ENCODE measurements around the gene SETBP1. TPM values are rescaled to one million over a fixed set of nuclear protein-coding genes. Genes with fewer than 3 reads are reported as not detected.
A peak's percentile ranks its signal among the peaks of the same experiment; 100 is the strongest.

SETBP1 gene
- total RNA-seq, 1 donor from 2014 or later, result 12.0 TPM

GRCh38 chr18:44807766-44808165 is 127.1 kb downstream of the SETBP1 start:
- Mint-ChIP-seq H3K27ac (no peak overlapping the region), H3K36me3 (peaks cover 10% of the 10 kb centered on the region), H3K27me3 (ENCODE audit: insufficient read depth, low read depth) (no peaks in the 10 kb centered on the region), H3K9me3 (no peaks in the 10 kb centered on the region), H3K4me1 (peaks cover 25% of the 10 kb centered on the region), H3K4me3 (no peak overlapping the region)
- Histone ChIP-seq H3K9ac (no peak overlapping the region), H2AFZ (replicated peaks) (no peak overlapping the region), H3K27ac (no peak overlapping the region), H4K20me1 (ENCODE audit: low read depth) (no peaks in the 10 kb centered on the region), H3K4me3 (no peak overlapping the region), H3K79me2 (ENCODE audit: low read depth) (no peaks in the 10 kb centered on the region), H3K36me3 (no peaks in the 10 kb centered on the region), H3F3A (ENCODE audit: low read depth) (no peaks in the 10 kb centered on the region), H3K4me2 (no peak overlapping the region), H3K9me3 (ENCODE audit: low read depth) (no peaks in the 10 kb centered on the region), H3K27me3 (no peaks in the 10 kb centered on the region), H3K4me1 (peaks cover 24% of the 10 kb centered on the region)
- TF ChIP-seq EZH2 (IDR thresholded peaks at IDR 0.05) (no peak), EZH2phosphoT487 (IDR thresholded peaks at IDR 0.05) (no peak), CTCF (IDR thresholded peaks at IDR 0.05) (no peak)
- DNase-seq (ENCODE audit: low spot score), result no peak

- peaks cover 7% of the 10 kb centered on the region for H3K36me3 Mint-ChIP-seq
- no peaks in the 10 kb centered on the region for H3K9me3 Mint-ChIP-seq
- H2AFZ ChIP-seq (replicated peaks), result no peak overlapping the region
- H3K79me2 ChIP-seq (ENCODE audit: low read depth), result no peaks in the 10 kb centered on the region
- no peak for DNase-seq (ENCODE audit: low spot score)
- H3K27me3 ChIP-seq, result no peaks in the 10 kb centered on the region
- no peak overlapping the region for H3K4me3 Mint-ChIP-seq
- peak overlapping the region; percentile 27 for H3K4me2 ChIP-seq
- no peaks in the 10 kb centered on the region for H3K9me3 ChIP-seq (ENCODE audit: low read depth)
- no peaks in the 10 kb centered on the region for H4K20me1 ChIP-seq (ENCODE audit: low read depth)
- no peak for TF ChIP-seq EZH2phosphoT487 (IDR thresholded peaks at IDR 0.05)
- no peak for TF ChIP-seq CTCF (IDR thresholded peaks at IDR 0.05)
- TF ChIP-seq EZH2 (IDR thresholded peaks at IDR 0.05), result no peak
- H3K4me3 ChIP-seq, result no peak overlapping the region
- H3F3A ChIP-seq (ENCODE audit: low read depth), result peaks cover 16% of the 10 kb centered on the region
- no peaks in the 10 kb centered on the region for H3K27me3 Mint-ChIP-seq (ENCODE audit: insufficient read depth, low read depth)
- no peak overlapping the region for H3K27ac ChIP-seq
- H3K36me3 ChIP-seq, result no peaks in the 10 kb centered on the region
- peaks cover 31% of the 10 kb centered on the region for H3K4me1 Mint-ChIP-seq
- H3K4me1 ChIP-seq, result peaks cover 39% of the 10 kb centered on the region
- H3K27ac Mint-ChIP-seq, result no peak overlapping the region
- no peak overlapping the region for H3K9ac ChIP-seq
Observed at GRCh38 chr18:44811572-44812125, 131.0 kb downstream of the SETBP1 start.

DNA sequence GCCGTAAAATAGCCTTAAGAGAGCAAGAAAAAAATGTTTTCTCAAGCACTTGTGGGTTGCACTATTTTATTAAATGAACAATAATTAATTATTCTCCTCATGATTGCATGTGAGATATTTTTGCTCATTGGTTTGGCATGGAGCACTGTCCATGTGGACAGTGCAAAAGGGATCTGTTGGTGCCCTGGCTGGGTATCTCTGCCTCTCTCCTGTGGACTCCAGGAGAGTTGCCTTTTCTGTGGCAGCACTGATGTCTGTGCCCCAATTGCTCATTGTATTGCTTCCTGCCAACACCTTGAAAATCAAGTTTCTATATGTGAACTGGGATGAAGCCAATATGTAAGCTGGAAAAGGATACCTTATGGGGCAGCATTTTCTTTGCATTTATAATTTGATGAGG is 131.7 kb downstream of the SETBP1 start:
- H3K4me1 Mint-ChIP-seq, result peaks cover 37% of the 10 kb centered on the region
- H3K36me3 Mint-ChIP-seq, result peaks cover 9% of the 10 kb centered on the region
- H3K79me2 ChIP-seq (ENCODE audit: low read depth), result no peaks in the 10 kb centered on the region
- no peaks in the 10 kb centered on the region for H4K20me1 ChIP-seq (ENCODE audit: low read depth)
- peaks cover 20% of the 10 kb centered on the region for H3F3A ChIP-seq (ENCODE audit: low read depth)
- H3K9me3 ChIP-seq (ENCODE audit: low read depth), result no peaks in the 10 kb centered on the region
- no peaks in the 10 kb centered on the region for H3K36me3 ChIP-seq
- H3K4me3 ChIP-seq, result no peak overlapping the region
- H3K4me2 ChIP-seq, result no peak overlapping the region
- H3K4me3 Mint-ChIP-seq, result no peak overlapping the region
- no peak overlapping the region for H3K27ac Mint-ChIP-seq
- H3K9ac ChIP-seq, result no peak overlapping the region
- no peaks in the 10 kb centered on the region for H3K9me3 Mint-ChIP-seq
- H3K27me3 ChIP-seq, result no peaks in the 10 kb centered on the region
- no peaks in the 10 kb centered on the region for H3K27me3 Mint-ChIP-seq (ENCODE audit: insufficient read depth, low read depth)
- H2AFZ ChIP-seq (replicated peaks), result no peak overlapping the region
- DNase-seq (ENCODE audit: low spot score), result no peak
- TF ChIP-seq EZH2phosphoT487 (IDR thresholded peaks at IDR 0.05) (no peak), CTCF (IDR thresholded peaks at IDR 0.05) (no peak), EZH2 (IDR thresholded peaks at IDR 0.05) (no peak)
- no peak overlapping the region for H3K27ac ChIP-seq
- H3K4me1 ChIP-seq, result peaks cover 44% of the 10 kb centered on the region

Data from neural progenitor cell (in vitro differentiated cells).